Measurements from ENCODE around the gene CTU1. TPM values are rescaled to one million over a fixed set of nuclear protein-coding genes. Genes with fewer than 3 reads are reported as not detected.
A peak's percentile ranks its signal among the peaks of the same experiment; 100 is the strongest.

Gene CTU1
- total RNA-seq, 2 donors from 2014 or later: 6.0 to 32.3 TPM

- Histone ChIP-seq H3K4me3 (no peak overlapping the region), H3K9me3 (no peaks in the 10 kb centered on the region), H3K36me3 (replicated peaks in 1 of 2; ENCODE audit: insufficient read depth in 1 of 2, low read depth in 2 of 2) (peaks cover 0 to under 1% of the 10 kb centered on the region in 2 donors), H3K27me3 (no peaks in the 10 kb centered on the region), H3K4me1 (peaks cover 26% of the 10 kb centered on the region), H3K27ac (no peak overlapping the region)
- TF ChIP-seq, protein P1, sequence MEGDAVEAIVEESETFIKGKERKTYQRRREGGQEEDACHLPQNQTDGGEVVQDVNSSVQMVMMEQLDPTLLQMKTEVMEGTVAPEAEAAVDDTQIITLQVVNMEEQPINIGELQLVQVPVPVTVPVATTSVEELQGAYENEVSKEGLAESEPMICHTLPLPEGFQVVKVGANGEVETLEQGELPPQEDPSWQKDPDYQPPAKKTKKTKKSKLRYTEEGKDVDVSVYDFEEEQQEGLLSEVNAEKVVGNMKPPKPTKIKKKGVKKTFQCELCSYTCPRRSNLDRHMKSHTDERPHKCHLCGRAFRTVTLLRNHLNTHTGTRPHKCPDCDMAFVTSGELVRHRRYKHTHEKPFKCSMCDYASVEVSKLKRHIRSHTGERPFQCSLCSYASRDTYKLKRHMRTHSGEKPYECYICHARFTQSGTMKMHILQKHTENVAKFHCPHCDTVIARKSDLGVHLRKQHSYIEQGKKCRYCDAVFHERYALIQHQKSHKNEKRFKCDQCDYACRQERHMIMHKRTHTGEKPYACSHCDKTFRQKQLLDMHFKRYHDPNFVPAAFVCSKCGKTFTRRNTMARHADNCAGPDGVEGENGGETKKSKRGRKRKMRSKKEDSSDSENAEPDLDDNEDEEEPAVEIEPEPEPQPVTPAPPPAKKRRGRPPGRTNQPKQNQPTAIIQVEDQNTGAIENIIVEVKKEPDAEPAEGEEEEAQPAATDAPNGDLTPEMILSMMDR (IDR thresholded peaks at IDR 0.05): no peak
- no peak for TF ChIP-seq POLR2A (IDR thresholded peaks at IDR 0.05)
- ATAC-seq (peak; percentile 10), DNase-seq (no peak)
- intact Hi-C loops (cut with DNase I): loop anchor here (5.0 to 10.0 kb wide), 2 partner anchors 76 to 164 kb away; no protein-coding TSS in a partner anchor
- 81 to 90% methylated on average over 19 to 65 of the region's 78 CpGs for WGBS, 2 donors
Measured at GRCh38 chr19:51098365-51099046, 9.7 kb downstream of the CTU1 start.

GRCh38 chr19:51097796-51098195 lies 10.4 kb downstream of the CTU1 start:
- no peak for TF ChIP-seq POLR2A (IDR thresholded peaks at IDR 0.05)
- TF ChIP-seq, protein P1 (IDR thresholded peaks at IDR 0.05): no peak
- no peak for DNase-seq
- intact Hi-C loops (cut with DNase I): loop anchor here (5.0 to 10.0 kb wide), 2 partner anchors 75 to 163 kb away; no protein-coding TSS in a partner anchor
- no peaks in the 10 kb centered on the region for H3K36me3 ChIP-seq (replicated peaks in 1 of 2; ENCODE audit: insufficient read depth in 1 of 2, low read depth in 2 of 2)
- no peak overlapping the region for H3K4me3 ChIP-seq
- no peak overlapping the region for H3K27ac ChIP-seq
- no peak for ATAC-seq
- no peaks in the 10 kb centered on the region for H3K9me3 ChIP-seq
- WGBS, 2 donors: 75 to 81% methylated on average over 19 of the region's 20 CpGs
- no peaks in the 10 kb centered on the region for H3K27me3 ChIP-seq
- peaks cover 26% of the 10 kb centered on the region for H3K4me1 ChIP-seq

DNA sequence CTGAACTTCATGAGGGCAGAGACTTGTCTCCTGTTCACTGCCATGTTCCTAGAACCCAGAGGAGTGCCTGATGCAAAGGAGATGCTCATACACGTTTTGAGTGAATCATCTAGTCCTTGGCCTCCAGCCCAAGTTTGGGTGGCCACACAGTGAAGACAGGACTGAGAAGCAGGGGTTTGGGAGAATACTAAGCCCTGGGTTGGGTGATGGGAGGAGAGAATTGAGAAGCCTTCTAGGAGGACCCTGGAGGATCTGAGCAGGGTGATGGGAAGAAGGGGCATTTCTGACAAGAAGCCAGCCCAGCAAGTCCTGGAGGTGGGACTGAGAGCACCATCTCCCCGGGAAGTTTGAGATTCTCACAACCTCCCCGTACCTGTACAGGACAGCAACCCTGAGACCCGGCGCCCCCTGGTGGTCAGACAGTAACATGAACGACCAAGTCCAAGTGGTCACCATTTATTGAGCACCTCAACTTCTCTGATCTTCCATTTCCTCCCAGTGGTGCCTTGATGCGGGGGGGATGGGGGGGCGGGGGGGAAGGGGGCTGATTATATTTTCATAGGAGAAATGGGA lies 11.0 kb downstream of the CTU1 start:
- intact Hi-C loops (cut with DNase I): loop anchor here (5.0 to 10.0 kb wide), 2 partner anchors 75 to 162 kb away; no protein-coding TSS in a partner anchor
- peak; percentile 57 for ATAC-seq
- H3K36me3 ChIP-seq (replicated peaks in 1 of 2; ENCODE audit: insufficient read depth in 1 of 2, low read depth in 2 of 2): no peaks in the 10 kb centered on the region

GRCh38 chr19:51096473-51097165 lies 11.6 kb downstream of the CTU1 start:
- WGBS, 2 donors: 80 to 84% methylated on average over 6 of the region's 6 CpGs
- TF ChIP-seq, protein P1 (IDR thresholded peaks at IDR 0.05): peak in 4 of 7 experiments; percentile 12 to 39 (median 30)
- TF ChIP-seq POLR2A (IDR thresholded peaks at IDR 0.05): no peak
- peak in 2 of 4 donors; percentile 28 to 55 for DNase-seq

More for the DNA sequence above, 11.0 kb downstream of the CTU1 start:
- Histone ChIP-seq H3K9me3 (no peaks in the 10 kb centered on the region), H3K4me1 (peaks cover 25% of the 10 kb centered on the region), H3K27me3 (no peaks in the 10 kb centered on the region), H3K27ac (no peak overlapping the region), H3K4me3 (no peak overlapping the region)
- WGBS, 2 donors: 2 to 6% methylated on average over 7 to 8 of the region's 8 CpGs
- DNase-seq: peak; percentile 71 to 77 (median 75)
- TF ChIP-seq, protein P1 (IDR thresholded peaks at IDR 0.05): peak; percentile 45 to 76 (median 63)
- TF ChIP-seq POLR2A (IDR thresholded peaks at IDR 0.05): no peak

More at GRCh38 chr19:51096473-51097165, 11.6 kb downstream of the CTU1 start:
- H3K27ac ChIP-seq: no peak overlapping the region
- intact Hi-C loops (cut with DNase I): loop anchor here (5.0 to 10.0 kb wide), 2 partner anchors 74 to 162 kb away; no protein-coding TSS in a partner anchor
- H3K27me3 ChIP-seq: no peaks in the 10 kb centered on the region
- peaks cover 18% of the 10 kb centered on the region for H3K4me1 ChIP-seq
- H3K9me3 ChIP-seq: no peaks in the 10 kb centered on the region
- H3K4me3 ChIP-seq: no peak overlapping the region
- no peaks in the 10 kb centered on the region for H3K36me3 ChIP-seq (replicated peaks in 1 of 2; ENCODE audit: insufficient read depth in 1 of 2, low read depth in 2 of 2)
- no peak for ATAC-seq

Data from body of pancreas (tissue), 4 donors.